GM19351 (cell line): ENCODE data around the gene PIEZO1.

ENCODE experiments used
- ATAC-seq: cut with Tn5 transposase; IDR thresholded peaks from one replicate; pipeline ENCODE4 v1.9.1; 2021; ENCODE audit warnings: mild to moderate bottlenecking, moderate library complexity; ENCODE audit not compliant: unreplicated experiment

Gene PIEZO1

DNA sequence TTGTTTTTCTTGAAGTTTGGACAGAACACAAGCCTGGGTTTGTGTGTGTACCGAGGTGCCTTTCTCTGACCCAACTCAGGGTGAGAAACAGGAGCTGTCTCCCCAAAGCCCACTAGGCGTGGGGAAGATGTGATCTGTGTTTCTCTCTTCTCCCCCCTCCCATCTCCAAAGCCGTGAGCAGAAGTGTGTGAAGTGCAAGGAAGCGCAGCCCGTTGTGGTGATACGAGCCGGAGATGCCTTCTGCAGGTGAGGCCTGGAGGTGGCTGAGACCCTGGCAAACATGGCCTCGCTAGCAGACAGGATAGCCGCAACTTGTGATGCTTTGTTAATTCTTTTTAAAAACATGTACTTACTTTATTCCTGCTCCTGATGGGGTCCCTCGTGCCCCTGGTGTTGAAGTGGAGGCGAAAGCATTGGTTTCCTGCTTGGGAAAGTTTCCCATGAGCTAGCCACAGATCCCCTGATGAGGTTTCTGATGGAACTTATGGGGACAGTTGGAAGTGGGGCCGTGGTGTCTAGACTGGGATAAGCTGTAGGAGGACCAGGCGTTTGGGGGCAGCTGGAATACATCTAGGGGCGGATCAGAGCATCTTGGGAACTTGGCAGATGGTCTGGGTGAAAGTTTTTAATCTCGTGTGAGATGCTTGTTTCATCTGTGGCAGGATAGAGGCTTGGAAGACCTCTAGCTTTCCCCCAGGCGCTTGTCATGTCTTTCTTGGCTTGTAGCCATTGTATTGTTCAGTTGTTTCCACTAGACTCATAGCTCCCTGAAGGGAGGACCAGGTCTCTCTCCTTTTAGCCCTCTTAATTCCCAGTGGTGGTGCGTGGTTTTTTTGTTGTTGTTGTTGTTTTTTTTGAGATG, 77.8 kb downstream of the PIEZO1 start:
- no peak for ATAC-seq

- peak; percentile 71 for ATAC-seq
Measured at GRCh38 chr16:88706229-88706964, 78.6 kb downstream of the PIEZO1 start, which contains the start of the genes CTU2 and RNF166. Gene CTU2, plus strand, starts transcription at chr16:88706503. Its CDS starts 28 bp downstream, at chr16:88706531. Gene RNF166, minus strand, starts transcription at chr16:88706408. Its CDS starts 83 bp downstream, at chr16:88706325.

- ATAC-seq, result peak; percentile 9
Measured at GRCh38 chr16:88705801-88706228, 79.2 kb downstream of the PIEZO1 start.

DNA sequence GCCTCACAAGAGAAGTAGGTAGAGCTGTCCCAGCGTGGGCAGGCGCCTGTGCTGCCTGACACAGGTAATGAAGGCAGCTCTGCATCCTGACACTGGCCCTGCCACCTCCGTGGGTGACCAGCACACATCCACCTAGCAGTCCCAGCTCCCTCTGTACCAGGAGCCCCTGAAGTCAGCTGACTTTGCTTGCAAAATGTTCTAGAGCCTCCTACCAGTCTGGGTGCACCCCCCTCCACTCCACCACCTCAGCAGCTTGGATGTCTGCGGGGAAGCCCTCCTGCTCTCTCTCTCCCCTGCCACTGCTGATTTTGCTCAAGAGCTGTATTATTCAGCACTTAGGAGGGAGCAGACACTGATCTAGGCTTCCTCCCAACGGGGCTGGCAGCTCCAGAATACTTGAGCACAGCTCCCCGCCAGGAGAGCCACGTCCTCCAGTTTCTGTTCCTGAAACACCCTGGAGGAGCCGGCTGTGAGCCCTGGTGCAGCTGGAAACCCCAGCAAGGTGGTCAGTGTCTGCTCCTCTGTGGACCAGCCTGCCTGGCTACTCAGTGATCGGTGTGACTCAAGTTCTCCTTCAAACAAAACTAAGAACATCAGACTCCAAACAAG, 79.8 kb downstream of the PIEZO1 start:
- ATAC-seq, result no peak

- ATAC-seq, result no peak
Measured at GRCh38 chr16:88703486-88704309, 81.3 kb downstream of the PIEZO1 start.

DNA sequence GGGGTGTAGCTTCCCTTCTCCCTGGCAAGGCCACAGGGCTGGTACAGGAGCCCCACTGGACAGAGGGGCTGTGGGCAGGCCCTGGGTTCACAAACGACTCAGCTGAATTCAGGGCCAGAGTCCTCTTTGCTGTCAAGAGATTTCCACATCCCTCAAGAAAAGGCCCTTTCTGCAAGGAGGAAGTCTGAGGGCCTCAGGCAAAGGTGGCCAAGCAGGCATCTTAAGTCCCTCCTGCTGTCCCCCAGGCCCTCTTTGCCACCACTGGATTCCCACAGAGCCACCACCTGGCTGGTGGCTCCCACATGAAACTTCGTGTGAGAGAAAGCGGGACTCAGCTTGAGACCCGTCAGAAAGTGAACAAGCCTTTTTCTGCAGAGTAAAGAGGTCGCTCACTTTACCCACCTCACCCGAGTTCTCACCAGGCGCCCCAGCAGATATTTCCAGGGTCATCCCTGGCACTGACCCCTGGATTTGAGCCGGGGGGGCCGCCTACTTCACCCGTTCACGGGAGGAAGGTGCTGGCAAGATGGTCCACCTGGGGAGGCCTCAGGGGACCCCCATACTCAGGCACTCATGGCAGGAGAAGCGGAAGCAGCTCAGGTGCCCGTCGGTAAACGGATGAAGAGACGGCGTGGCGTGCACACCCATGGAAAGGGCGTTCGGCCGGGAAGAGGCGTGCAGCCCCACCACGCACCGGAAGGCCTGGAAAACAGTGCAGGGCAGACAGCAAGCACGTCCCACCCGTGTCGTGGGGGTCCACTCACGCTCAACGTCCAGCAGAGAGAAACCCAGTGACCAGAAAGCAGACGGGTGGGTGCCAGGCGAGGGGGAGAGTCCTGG, 82.4 kb downstream of the PIEZO1 start:
- ATAC-seq, result no peak

DNA sequence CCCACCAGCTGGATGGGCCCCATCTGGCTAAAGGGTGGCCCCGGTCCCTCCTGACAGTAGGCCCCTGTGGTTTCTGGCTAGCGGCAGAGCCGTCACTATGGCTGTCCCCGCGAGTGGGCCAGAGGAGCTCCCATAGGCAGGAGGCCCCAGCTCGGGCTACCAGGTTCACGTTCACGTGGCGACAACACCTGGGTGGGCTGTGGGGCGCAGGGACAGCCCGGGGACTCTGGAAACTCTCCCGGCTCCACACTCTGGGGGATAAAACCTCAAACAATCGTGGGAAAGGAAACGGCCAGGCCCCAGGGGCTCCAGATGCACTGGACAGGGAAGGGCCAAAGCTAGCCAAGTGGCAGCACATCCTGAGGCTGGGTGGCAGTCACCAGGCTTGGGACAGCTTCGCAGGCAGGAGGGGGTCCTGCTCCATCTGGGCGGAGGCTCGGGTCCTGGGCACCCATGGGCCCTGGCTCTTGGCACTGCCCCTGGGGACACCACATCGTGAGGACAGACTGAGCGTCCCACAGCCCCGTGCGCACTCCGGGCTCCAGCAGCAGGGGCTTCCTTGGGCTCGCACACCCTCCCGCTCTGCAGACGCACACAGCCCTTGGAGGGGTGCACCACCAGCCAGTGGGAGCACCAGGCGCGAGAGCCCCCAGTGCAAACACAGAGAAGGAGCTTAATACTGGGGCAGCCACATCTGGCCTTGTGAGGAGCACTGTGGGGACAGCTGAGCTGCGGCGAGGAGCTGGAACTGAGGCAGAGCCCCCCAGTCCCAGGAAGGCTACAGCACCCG, 83.2 kb downstream of the PIEZO1 start:
- ATAC-seq, result no peak

GRCh38 chr16:88700636-88701482, 84.2 kb downstream of the PIEZO1 start:
- peak; percentile 78 for ATAC-seq

GRCh38 chr16:88700322-88700635, 84.7 kb downstream of the PIEZO1 start:
- ATAC-seq, result no peak

DNA sequence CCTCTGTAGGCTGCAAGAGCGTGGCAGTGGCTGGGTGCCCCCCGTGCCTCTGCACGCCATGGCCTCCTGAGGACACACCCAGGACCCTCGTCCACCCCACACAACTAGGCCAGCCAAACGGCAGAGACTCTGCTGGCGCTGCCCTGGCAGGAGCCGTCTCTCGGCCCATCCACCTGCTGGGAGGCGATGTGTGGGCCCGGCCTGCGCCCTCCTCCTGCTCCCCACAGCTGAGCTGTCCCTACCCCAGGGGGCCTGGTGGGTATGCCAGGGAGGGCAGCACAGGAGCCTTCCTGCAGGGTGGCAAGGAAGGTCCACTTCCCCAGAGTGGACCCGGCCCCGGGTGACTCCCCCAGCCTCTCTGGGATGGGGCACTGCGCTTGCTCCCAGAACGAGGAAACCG, 85.8 kb downstream of the PIEZO1 start:
- ATAC-seq, result no peak

- ATAC-seq, result no peak
Measured at GRCh38 chr16:88698646-88699045, 86.4 kb downstream of the PIEZO1 start.

- no peak for ATAC-seq
Measured at GRCh38 chr16:88697831-88698615, 87.0 kb downstream of the PIEZO1 start.

DNA sequence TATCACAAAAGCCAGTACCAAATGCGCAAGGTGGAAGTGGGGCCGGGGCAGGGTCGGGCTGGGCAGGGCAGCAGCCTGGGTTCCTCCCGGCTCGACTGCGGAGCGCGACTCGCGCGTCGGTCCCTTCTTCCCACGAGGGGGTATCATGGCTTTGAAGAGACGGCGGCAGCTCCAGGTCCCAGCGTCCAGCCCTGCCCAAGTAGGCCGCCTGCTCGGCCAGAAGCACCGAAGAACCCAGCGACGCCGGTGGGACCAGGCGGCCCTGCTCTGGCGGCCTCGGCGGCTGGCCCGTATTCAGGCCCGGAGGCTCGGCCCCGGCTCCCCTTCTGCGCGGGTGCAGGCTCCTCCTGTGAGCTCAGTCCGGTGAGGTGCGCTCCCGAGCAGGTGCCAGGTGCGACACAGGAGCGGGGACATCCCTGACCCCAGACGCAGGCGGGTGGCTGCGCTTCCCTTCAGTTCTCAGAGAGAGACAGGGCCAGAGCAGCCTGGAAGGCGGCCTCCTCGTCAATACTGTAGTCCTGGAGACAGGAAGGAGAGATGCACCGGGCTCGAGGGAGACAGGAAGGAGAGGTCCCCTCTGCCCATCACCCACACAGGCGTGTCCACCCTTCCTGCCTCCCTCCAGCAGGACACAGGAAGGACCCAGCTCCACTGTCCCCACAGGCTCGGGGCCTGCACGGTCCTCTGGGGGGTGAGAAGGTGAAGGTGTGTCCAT, 87.7 kb downstream of the PIEZO1 start:
- no peak for ATAC-seq

- ATAC-seq, result no peak
Measured at GRCh38 chr16:88696441-88696840, 88.6 kb downstream of the PIEZO1 start.

GRCh38 chr16:88695753-88696152, 89.3 kb downstream of the PIEZO1 start:
- ATAC-seq, result no peak

DNA sequence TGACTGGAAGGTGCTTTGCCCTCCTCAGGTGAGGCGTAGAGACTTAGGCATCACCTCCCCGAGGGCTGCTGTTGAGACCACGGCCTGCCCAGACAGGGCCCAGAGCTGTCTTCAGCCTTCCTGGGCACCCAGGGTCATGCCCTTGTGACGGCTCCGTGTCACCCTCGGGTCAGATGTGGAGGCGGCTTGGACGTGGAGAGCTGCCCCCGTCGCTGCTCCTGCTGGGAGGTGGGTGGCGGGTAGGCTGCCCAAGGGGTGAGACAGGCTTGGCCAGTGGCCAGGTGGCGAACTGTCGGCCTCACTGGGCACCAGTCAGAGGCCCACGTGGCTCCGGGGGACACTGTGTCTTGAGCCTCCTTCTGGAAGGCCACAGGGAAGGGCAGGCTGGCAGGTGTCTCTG, 89.8 kb downstream of the PIEZO1 start:
- ATAC-seq, result no peak
